ENCODE data around the gene GJA1.
"Not testable (repeated sequence)": the region's sequence is repeated elsewhere in the genome, so short reads cannot be mapped to it uniquely, and the experiment has no call there.

GJA1 gene

DNA sequence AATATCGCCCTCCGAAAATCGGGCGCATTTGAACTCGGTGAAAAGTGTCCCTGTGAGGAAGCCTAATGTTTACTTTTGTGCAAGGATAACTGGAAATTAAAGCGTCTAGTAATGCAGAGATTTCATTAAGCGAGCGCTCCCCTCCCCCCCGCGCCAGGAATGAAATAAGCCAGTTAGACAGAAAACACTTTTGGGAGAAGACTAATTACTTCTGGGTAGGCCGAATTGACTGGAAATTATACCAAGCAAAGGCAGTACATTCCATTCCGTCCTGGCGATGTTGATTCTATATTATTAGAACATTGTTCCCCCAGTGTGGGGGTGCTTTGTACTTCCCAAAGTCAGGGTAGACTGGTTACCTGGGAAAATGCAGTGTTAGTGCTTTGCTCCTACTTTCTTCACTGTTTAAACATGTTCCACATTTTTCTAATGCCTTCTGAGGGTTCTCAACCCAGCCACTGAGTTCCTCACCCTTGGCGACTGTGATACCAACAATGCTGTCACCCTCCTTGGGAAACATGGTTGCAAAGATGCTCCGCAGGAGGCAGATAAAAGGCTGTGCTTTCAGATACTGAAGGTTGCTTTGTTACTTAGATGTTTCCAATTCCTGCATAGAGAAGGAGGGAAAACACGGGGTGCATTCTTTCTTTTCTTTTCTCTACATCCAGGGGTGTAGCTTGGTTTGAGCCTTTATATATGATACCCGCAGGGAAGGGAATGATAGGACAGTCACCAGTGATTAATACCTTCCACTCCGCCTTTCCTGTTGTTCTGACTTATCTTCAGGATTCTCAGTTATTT lies 2.6 kb downstream of the GJA1 start:
- no peak for DNase-seq

DNA sequence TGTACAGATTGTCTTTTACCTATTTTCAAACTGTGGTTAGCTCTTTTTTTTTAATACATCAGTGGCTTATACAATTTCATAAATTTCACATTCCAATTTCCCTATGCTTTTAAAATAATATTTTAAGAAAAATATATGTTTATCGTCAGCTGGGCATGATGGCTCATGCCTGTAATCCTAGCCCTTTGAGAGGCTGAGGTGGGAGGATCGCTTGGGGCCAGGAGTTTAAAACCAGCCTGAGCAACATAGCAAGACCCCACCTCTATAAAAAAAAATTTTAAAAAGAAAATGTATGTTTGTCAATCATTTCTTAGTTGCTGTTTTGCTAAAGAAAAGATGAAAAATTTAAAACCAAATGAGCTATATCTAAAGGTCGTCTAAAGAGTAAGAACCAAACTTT lies 3.4 kb downstream of the GJA1 start:
- DNase-seq, result no peak

DNA sequence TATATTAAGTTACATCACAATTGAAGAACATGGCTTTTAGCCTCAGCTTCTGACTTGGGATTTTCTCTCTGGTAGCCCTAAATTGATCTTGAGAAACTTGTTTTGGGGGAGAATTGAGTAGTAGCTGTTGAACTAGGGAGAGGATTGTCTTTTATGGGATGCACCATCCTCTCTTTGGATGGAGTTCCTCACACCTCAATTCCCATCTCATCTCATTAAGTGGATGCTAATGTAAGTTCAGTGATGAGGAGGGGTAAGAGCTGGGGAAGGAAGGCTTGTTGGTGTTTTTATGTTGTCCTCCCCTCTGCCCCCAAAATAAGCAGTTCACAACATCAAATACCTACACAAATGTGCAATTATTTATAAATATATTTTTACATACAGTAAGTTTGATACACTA lies 4.0 kb downstream of the GJA1 start:
- DNase-seq, result no peak

DNA sequence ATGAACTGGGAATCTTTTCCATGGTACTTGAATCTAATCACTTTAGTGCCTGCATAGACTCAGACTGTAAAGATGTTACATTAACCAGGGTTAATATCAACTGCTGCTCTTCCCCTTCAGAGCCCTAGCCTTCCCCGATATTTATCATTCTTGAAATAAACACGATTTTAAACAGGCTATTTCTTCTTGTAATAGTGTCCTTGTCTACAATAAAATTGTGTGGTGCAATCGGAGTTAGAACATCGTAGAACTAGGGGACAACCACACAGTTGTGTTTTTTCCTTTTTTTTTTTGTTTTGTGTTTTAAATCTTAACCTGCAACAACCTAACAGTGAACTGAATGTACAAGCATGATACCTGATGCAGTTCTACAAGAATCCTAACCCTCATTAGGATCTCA lies 4.5 kb downstream of the GJA1 start:
- DNase-seq, result no peak

DNA sequence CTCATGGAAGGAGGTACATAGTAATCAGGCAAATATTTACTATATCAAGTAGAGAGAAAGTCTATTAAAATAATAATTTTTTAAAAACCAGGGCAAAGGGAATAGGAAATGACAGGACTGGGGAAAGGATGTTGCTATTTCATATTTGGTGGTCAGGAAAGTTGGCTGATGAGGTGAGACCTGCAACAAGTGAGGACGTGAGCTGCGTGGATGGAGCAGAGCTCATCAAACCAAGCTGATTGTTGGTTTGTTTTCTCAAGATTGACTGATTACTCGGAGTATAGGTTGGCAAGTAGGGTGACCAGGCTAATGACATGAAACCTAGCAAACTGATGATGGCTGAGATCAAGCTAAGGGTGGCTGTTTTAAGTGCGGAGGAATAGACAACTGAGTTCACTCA lies 6.0 kb downstream of the GJA1 start:
- DNase-seq, result no peak

DNA sequence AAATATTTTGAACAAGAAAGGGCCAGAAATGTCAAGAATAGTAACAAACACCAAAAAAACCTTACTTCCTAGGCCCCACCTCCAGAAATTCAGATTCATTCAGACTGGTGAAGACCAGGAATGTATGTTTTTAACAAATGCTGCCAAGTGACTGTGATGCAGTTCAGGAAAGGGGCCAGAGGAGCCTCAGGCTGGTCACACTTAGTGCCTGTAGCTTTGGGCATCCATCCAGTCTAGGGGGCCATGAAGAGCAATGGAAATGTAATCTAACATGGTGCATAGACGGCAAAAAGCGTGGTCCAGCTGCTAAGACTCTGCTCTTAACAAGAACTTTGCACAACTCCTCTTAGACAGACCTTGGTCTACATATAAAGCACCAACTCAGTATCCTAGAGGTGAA lies 7.1 kb downstream of the GJA1 start:
- no peak for DNase-seq

DNA sequence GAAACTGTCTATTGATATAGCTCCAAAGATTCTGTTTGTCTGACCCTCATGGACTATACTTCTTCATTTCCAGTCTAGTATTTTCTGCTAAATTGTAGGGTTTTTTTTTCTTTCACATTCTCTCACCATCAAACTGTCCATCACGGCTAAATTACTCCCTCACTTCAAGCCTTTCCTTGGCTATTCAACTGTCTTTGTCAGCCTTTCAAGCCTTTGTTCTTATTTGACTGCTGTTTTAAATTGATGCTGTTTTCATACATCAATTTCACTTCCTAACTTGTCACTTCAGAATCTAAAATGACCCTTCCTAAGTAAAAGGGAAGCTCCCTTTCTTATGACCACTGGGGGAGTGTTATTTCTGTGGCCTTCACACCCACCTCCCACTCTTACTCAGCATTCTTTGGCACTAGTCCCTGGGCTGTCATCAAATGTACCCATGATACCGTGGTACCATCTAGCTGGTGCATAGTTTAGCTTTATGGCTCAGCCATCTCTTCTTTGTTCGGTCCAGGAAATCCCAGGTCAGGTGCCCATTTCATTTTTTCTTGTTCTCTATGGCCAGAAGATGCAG lies 8.6 kb downstream of the GJA1 start:
- DNase-seq, result no peak

DNA sequence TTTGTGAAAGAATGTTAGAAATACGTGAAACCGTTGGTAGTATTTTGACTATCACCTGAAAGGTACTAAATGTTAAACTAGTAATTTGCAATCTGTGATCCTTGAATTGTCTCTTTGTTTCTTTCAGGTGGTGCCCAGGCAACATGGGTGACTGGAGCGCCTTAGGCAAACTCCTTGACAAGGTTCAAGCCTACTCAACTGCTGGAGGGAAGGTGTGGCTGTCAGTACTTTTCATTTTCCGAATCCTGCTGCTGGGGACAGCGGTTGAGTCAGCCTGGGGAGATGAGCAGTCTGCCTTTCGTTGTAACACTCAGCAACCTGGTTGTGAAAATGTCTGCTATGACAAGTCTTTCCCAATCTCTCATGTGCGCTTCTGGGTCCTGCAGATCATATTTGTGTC lies 11.3 kb downstream of the GJA1 start:
- not testable (repeated sequence) for DNase-seq

DNA sequence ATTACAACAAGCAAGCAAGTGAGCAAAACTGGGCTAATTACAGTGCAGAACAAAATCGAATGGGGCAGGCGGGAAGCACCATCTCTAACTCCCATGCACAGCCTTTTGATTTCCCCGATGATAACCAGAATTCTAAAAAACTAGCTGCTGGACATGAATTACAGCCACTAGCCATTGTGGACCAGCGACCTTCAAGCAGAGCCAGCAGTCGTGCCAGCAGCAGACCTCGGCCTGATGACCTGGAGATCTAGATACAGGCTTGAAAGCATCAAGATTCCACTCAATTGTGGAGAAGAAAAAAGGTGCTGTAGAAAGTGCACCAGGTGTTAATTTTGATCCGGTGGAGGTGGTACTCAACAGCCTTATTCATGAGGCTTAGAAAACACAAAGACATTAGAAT lies 12.3 kb downstream of the GJA1 start:
- not testable (repeated sequence) for DNase-seq

DNA sequence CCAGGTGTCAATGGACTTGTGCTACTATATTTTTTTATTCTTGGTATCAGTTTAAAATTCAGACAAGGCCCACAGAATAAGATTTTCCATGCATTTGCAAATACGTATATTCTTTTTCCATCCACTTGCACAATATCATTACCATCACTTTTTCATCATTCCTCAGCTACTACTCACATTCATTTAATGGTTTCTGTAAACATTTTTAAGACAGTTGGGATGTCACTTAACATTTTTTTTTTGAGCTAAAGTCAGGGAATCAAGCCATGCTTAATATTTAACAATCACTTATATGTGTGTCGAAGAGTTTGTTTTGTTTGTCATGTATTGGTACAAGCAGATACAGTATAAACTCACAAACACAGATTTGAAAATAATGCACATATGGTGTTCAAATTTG lies 13.1 kb downstream of the GJA1 start:
- not testable (repeated sequence) for DNase-seq

DNA sequence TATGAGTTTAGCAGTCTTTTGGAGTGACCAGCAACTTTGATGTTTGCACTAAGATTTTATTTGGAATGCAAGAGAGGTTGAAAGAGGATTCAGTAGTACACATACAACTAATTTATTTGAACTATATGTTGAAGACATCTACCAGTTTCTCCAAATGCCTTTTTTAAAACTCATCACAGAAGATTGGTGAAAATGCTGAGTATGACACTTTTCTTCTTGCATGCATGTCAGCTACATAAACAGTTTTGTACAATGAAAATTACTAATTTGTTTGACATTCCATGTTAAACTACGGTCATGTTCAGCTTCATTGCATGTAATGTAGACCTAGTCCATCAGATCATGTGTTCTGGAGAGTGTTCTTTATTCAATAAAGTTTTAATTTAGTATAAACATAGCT lies 13.9 kb downstream of the GJA1 start:
- no peak for DNase-seq

DNA sequence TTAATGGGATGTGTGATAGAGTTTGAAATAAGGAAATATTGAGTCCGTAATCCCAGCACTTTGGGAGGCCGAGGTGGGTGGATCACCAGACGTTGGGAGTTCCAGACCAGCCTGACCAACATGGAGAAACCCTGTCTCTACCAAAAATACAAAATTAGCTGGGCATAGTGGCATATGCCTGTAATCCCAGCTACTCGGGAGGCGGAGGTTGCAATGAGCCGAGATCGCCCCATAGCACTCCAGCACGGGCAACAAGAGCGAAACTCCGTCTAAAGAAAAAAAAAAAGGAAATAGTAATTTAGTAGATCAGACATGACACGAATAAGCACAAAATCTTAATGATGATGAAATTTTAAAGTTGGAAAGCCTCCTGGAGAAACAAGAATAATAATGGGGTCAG lies 14.8 kb downstream of the GJA1 start:
- DNase-seq, result no peak

DNA sequence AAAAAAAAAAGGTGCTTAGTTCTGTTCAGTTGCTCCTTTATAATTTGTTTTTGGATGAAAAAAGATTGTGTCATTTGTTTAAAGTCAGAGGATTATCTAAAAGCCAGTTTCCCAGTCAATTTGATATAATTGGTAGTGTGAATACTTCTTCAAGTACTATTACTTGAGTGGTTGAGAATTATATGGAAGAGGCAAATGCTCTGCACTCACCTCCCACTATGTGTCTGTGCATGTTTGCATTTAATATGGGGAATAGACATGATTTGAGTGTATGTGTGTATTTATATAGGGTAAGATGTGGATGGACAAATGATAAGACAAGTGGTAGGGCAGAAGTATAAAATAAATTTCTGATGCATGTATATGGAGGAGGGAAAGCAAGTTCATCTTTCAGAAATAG lies 15.8 kb downstream of the GJA1 start:
- DNase-seq, result no peak

DNA sequence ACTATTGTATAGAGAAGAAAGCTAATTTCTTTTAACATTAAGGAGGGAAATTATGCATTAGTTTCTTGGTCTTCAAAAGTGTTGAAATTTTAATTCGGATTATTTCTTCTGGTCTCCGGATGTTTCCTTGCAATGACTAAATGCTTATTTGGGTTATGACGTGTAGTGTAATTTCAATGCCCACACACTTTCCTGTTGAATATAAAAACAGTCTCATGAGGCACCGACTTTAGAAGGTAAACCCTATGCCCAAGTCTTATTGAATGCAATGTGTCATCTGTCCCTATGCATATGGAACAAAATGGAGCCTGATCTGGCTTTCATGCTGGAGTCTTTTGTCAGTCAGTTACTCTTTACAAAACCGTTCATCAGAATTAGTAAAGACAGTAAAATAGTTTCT lies 17.7 kb downstream of the GJA1 start:
- DNase-seq, result no peak

DNA sequence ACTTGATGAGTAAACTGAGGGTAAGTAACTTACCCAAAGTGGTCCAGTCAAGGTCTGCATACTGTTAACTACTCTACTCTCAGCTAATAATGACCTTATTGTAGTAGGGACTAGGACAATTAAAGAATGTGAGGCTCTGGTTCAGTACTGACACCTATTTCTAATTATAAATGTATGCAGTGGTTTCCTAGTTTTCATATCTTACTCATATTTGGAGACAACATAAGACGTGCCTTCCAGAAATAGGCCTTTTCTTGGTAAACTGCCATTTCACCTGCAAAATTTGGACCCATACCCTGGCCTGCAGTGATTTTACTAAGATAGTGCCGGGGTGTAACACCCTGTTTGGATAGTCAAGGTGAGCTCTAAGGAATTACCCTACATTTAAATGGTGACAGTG lies 24.7 kb downstream of the GJA1 start:
- no peak for DNase-seq

DNA sequence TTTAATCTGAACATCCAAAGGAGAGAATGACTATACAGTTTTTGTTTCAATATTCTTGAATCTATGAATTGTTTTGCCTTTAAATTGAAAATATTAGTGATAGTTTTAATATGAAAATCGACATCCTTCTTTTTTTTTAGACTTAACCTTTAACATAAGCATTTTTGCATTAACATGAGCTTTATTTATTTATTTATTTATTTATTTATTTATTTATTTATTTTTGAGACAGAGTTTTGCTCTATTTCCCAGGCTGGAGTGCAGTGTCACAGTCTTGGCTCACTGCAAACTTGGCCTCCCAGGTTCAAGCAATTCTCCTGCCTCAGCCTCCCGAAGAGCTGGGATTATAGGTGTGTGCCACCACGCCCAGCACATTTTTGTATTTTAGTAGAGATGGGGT lies 27.6 kb downstream of the GJA1 start:
- DNase-seq, result no peak

DNA sequence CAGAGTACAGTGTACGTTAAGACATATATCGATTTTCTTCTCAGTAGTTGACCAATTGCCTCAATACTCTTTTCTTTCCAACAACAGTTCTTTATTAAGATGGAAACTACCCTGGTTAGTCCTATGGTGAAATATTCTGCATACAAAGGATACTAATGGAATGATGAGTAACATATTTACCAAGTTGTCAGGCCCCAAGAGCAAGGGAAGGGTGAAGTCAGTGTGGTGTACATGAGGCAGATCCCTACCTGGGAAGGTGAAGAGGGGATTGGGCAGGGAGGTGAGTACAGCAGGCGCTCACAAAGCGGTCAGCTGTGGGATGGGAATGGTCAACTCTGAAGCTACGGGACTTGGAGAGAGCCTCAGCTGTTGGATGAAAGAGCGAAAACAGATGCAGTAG lies 29.7 kb downstream of the GJA1 start:
- DNase-seq, result no peak

DNA sequence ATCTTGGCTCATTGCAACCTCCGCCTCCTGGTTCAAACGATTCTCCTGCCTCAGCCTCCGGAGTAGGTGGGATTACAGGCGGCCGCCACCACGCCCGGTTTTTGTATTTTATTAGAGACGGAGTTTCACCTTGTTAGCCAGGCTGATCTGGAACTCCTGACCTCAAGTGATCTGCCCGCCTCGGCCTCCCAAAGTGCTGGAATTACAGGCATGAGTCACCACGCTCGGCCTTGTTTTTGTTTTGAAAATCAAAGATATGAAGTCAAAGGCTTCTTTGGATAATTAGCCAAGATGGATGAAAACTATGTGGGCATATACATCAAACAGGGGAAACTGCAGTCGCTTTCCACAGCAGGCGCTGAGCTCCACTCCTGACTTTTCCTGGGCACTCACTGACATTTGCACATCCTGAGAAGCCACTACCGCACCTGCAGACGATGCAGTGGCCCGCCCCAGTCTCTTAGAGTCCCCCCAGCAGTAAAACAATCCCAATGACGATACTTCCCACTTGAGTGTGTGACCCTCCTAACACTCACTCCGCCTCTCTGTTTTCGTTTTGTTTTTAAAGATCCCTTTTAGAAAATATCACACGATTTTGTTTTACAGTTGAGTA lies 44.1 kb downstream of the GJA1 start:
- no peak for DNase-seq

DNA sequence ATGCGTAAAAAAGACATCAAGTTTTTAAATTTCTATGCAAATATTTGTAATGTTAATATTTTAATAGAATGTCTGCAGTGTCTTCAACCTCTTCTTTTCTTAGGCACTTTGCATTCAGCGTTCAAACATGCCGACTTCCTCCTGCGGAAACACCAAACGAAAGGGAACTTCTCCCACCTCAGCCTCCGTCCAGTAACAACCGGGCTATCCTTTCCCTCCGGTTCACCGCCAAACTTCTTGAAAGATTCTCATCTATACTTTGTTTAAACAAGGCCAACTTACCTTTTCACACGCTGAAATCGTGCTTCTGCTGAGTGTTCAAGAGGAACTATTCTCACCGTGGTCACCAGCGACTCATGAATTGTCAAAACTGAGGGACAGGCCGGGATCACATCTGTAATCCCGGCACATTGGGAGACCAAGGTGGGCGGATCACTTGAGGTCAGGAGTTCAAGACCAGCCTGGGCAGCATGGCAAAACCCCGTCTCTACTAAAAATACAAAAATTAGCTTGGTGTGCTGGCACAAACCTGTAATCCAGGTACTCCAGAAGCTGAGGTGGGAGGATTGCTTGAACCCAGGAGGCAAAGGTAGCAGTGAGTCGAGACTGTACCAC lies 44.8 kb downstream of the GJA1 start:
- DNase-seq, result no peak

DNA sequence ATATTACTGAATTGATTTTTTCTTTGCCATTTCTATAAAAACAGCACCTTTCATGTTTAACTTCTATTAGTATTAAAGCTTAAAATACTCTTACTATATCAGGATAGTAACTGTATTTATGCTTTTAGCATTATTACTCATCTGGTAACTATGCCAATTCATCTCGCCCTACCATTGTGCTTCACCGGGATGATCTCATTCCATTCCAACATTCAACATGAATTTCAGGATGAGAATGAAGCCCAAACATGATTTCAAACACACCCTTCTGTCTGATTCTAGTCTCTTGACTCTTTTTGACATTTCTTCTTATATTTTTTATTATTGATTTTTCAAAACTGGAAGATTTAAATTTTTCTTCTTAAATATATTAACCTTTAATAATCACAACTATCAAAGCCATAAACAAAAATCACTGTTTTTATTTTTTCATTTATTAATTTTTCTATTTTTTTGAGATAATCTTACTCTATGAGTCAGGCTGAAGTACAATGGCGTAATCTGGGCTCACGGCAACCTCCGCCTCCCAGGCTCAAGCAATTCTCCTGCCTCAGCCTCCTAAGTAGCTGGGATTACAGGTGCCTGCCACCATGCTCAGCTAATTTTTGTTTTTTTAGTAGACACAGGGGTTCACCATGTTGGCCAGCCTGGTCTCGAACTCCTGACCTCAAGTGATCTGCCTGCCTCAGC lies 46.7 kb downstream of the GJA1 start:
- DNase-seq, result no peak

DNA sequence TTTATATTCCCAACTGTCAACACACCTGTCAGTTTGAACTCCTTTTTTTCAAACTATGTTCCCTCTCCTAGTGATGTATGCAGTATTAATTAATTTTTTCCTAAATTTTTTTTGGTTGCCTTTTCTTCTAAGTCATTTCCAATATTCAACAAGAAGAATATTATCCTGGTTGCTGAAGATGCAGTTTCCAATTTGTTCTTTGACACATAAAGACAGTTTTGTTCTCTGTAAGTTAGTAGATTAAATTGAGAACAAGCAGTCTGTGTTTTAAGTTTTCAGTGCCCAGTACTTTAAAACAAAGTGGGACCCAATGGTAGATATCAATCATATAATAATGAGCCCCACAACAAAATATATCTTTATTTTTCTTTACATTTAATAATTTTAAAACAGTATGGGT lies 47.3 kb downstream of the GJA1 start:
- no peak for DNase-seq

DNA sequence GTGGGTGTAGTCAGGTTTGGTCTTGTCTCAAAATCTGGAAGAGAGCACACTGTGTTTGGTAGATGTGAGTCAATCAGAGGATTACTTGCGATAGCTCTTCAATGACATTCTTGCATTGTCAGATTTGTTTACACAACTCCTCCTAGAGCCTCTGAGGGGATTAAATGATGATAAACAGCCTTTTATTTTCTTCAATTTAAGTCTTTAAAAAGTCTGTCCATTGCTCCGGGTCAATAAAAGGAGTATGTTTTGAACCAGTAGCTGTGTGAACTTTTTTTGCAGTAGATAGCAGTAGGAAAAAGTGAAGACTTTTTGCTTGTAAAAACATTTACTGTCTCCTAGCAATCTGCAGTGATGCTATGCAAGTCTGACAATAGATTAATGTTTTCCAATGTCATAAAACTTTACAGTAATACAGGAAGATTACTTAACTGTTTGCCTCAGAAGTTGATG lies 49.9 kb downstream of the GJA1 start:
- DNase-seq, result no peak

DNA sequence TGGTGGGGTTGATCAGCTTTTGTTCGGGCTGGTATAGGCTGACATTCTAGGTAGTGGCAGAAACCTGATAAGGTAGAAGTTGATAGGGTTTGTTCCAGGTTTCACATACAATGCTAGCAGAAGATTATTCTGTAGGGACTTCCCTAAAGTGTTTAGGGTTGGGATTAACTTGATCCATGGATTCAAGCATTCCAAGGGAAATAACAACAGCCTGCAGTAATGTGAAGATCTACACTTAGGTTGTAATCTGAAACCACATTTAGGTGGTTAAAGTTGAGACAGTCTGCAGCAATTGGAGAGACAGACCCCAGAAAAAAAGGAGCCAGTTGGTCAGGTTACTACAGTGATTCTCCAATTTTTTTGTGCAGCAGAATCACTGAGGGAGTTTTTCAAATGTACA lies 56.1 kb downstream of the GJA1 start:
- no peak for DNase-seq

Measured in CD4-positive, alpha-beta T cell treated with Interleukin-1 beta for 1 hour (primary cell).